GM12878 (cell line): Measurements from ENCODE around the gene CILP. TPM values are rescaled to one million over a fixed set of nuclear protein-coding genes. Genes with fewer than 3 reads are reported as not detected.

ENCODE experiments used
- ATAC-seq: fragments of 200-7000 bp; cut with Tn5 transposase; 3 replicates; pipeline ENCODE4 v1.9.1; 2020; ENCODE audit warnings: mild to moderate bottlenecking, moderate library complexity
- BruUV-seq: library from RNA; stranded (reverse); fragments of 400-500 nt; replicated peaks from 2 replicates; lab custom pipeline; 2021; lab: Mats Ljungman, UMichigan
- CTCF ChIA-PET: fragments of 300-600 bp; sonication (Branson Sonifier 250); formaldehyde crosslinking; extraction: SDS; loops from one replicate; lab custom pipeline; 2021; ENCODE audit warnings: inconsistent platforms; lab: Yijun Ruan, JAX
- POLR2A ChIA-PET: fragments of 350-600 bp; formaldehyde crosslinking; extraction: SDS; loops from one replicate; lab custom pipeline; 2021; ENCODE audit warnings: inconsistent platforms; lab: Charles Lee
- RAD21 ChIA-PET: fragments of 300-600 bp; sonication (Branson Sonifier 250); formaldehyde crosslinking; loops from one replicate; lab custom pipeline; 2023; ENCODE audit warnings: antibody characterized with exemption; ENCODE audit not compliant: unreplicated experiment; lab: Charles Lee
- SMC1A ChIA-PET: fragments of 300-600 bp; sonication (Branson Sonifier 250); formaldehyde crosslinking; loops from one replicate; lab custom pipeline; 2023; ENCODE audit not compliant: unreplicated experiment, uncharacterized antibody; lab: Charles Lee
- DNase-seq: peaks from one replicate; pipeline ENCODE4 v3.0.0-alpha.2; 2011; ENCODE audit warnings: low read depth, low spot score
- FAIRE-seq: peaks from 3 replicates; lab custom pipeline; 2011; peaks lifted over from hg19 to GRCh38; lab: Jason Lieb, UNC
- H2AFZ ChIP-seq: 2 replicates; pipeline ENCODE4 v1.6.0; 2011; ENCODE audit warnings: low read depth, low read length, control low read depth; ENCODE audit not compliant: control insufficient read depth
- H3K27ac ChIP-seq: 2 replicates; pipeline ENCODE4 v1.5.1; 2011; ENCODE audit warnings: control low read depth; ENCODE audit not compliant: control insufficient read depth, insufficient read depth
- H3K27me3 ChIP-seq, 2 experiments: replicated peaks in 1 of 2; 2 replicates each; pipeline versions ENCODE4 v1.6.0 to v1.6.1; 2011; ENCODE audit warnings: low read length in 1 of 2; ENCODE audit not compliant: control insufficient read depth in 2 of 2, insufficient read depth in 2 of 2
- H3K36me3 ChIP-seq, 2 experiments: 2 replicates each; pipeline ENCODE4 v1.5.1; 2011; ENCODE audit warnings: low read length in 1 of 2; ENCODE audit not compliant: control insufficient read depth in 2 of 2, insufficient read depth in 2 of 2
- H3K4me1 ChIP-seq: 2 replicates; pipeline ENCODE4 v1.6.1; 2011; ENCODE audit warnings: mild to moderate bottlenecking, low read length, moderate library complexity, mixed read lengths; ENCODE audit not compliant: control insufficient read depth, insufficient read depth
- H3K4me2 ChIP-seq: 2 replicates; pipeline ENCODE4 v1.6.0; 2011; ENCODE audit warnings: control low read depth; ENCODE audit not compliant: control insufficient read depth, insufficient read depth
- H3K4me3 ChIP-seq: fragments of 200-600 bp; sonication (generic); 2 replicates; pipeline ENCODE4 v1.5.1; 2016
- H3K79me2 ChIP-seq: 2 replicates; pipeline ENCODE4 v1.6.0; 2011; ENCODE audit warnings: low read length; ENCODE audit not compliant: control insufficient read depth, insufficient read depth
- H3K9ac ChIP-seq: 2 replicates; pipeline ENCODE4 v1.8.0; 2011; ENCODE audit warnings: low read length, control low read depth, mixed read lengths; ENCODE audit not compliant: control insufficient read depth, insufficient read depth
- H3K9me3 ChIP-seq: replicated peaks from 3 replicates; pipeline ENCODE4 v1.5.1; 2011; ENCODE audit warnings: mild to moderate bottlenecking, low read length; ENCODE audit not compliant: control insufficient read depth, insufficient read depth
- H4K20me1 ChIP-seq: 2 replicates; pipeline ENCODE4 v1.6.0; 2011; ENCODE audit not compliant: control insufficient read depth, insufficient read depth
- CHD2 ChIP-seq: IDR thresholded peaks from 2 replicates; pipeline ENCODE4 v1.6.1; 2011; ENCODE audit warnings: low read depth, low read length, improper control_type of control experiment, borderline replicate concordance
- EZH2 ChIP-seq: IDR thresholded peaks from 2 replicates; pipeline ENCODE4 v1.6.1; 2012; ENCODE audit warnings: low read depth, mild to moderate bottlenecking, control low read depth, inconsistent platforms, low read length, borderline replicate concordance; ENCODE audit not compliant: control insufficient read depth
- MYC ChIP-seq: IDR thresholded peaks from 2 replicates; pipeline ENCODE4 v1.6.1; 2011; ENCODE audit warnings: mild to moderate bottlenecking, low read length, moderate library complexity, inconsistent platforms; ENCODE audit not compliant: insufficient read depth, insufficient replicate concordance, insufficient read length, severe bottlenecking
- WGBS: methylation state at CpG from one replicate; pipeline ENCODE4 v1.1.6; 2016; ENCODE audit warnings: low lambda C conversion rate; ENCODE audit not compliant: insufficient replicate concordance, insufficient coverage; ENCODE audit errors: missing lambda C conversion rate; 5-methylcytosine and 5-hydroxymethylcytosine counted together
- in situ Hi-C: fragments of 300-500 bp; cut with MboI; formaldehyde crosslinking; loops from 9 replicates; pipeline ENCODE4 v1.14.3; 2018; ENCODE audit warnings: mixed read lengths
- intact Hi-C: fragments of 100-400 bp; cut with micrococcal nuclease; formaldehyde crosslinking; loops from one replicate; pipeline ENCODE4 v1.14.2; 2022; ENCODE audit not compliant: unreplicated experiment
- polyA plus RNA-seq, 11 experiments: library from polyadenylated mRNA; depleted of rRNA in 4 of 11; unstranded in 6 of 11; stranded (reverse) in 5 of 11; fragments of >200 nt; fragmentation: Nextera tagmentation in 4 of 11; fragmentation: Illumina TruSeq in 1 of 11; extraction: Ambion mirVana in 4 of 11; extraction: Trizol in 1 of 11; gene quantifications; 1 replicate in 1 of 11; 2 replicates in 10 of 11; pipeline versions ENCODE4 v1.2.1 to v1.2.3, GENCODE V29; 2011 to 2016; ENCODE audit warnings: inconsistent platforms in 2 of 11, missing spikeins in 2 of 11, low read depth in 1 of 11
- small RNA-seq: library from RNA; depleted of rRNA; stranded (forward); fragments of <200 nt; gene quantifications from one replicate; pipeline ENCODE3, GENCODE V24; 2014
- total RNA-seq, 4 experiments: library from RNA; depleted of rRNA in 3 of 4; stranded (reverse); fragments of >200 nt in 3 of 4; fragmentation: Illumina TruSeq in 1 of 4; extraction: Trizol in 1 of 4; gene quantifications; 2 replicates each; pipeline versions ENCODE4 v1.2.1 to v1.2.3, GENCODE V29; 2013 to 2021
- TF ChIP-seq, protein P1 (sequence below): fragments of 150-350 bp; IDR thresholded peaks from 2 replicates; pipeline ENCODE4 v1.6.1; 2014; ENCODE audit warnings: mild to moderate bottlenecking, low read depth, low read length

Gene CILP
- total and polyA plus RNA-seq, 10 of the 15 experiments (the other 5 are each of a cell fraction or from before 2014, with no cell fraction given): 0.03 to 0.06 (median 0.04) TPM; not detected in 4

DNA sequence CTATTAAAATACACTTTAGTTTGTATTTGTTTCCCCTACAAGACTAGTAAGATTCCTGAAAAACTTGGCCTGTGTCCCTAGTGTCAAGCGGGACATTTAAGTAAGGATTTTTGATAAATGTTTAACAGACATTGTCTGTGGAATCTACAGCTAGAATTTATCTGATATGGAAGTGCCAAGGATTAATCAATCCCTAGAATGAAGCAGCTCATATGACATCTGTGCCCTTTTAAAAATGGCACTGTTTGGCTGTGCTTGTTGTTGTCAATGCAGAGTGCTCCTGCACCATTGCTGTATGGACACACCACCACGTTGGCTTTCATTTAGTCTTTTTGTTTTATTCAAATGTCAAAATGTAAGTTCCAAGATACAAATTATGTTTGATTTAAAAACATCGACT lies 63.4 kb downstream of the CILP start:
- Histone ChIP-seq H3K4me3 (no peak overlapping the region), H2AFZ (no peak overlapping the region), H3K9me3 (no peaks in the 10 kb centered on the region), H3K79me2 (no peaks in the 10 kb centered on the region), H3K4me1 (no peaks in the 10 kb centered on the region), H3K27ac (no peak overlapping the region), H3K36me3 (peaks cover 0 to 4% of the 10 kb centered on the region in 2 experiments; a peak in 3 of 4 replicates), H3K4me2 (no peak overlapping the region), H3K9ac (no peak overlapping the region), H3K27me3 (no peaks in the 10 kb centered on the region), H4K20me1 (no peaks in the 10 kb centered on the region)
- ChIA-PET SMC1A (no interaction called here), RAD21 (interaction anchor here (0.6 kb wide), 1 partner anchor 48 kb away, joined by 4 read pairs; no protein-coding TSS in a partner anchor), POLR2A (interaction anchor here (1.3 kb wide), 1 partner anchor 14 kb away, joined by 3 read pairs; the partner anchor contains the start of gene PDCD7), CTCF (interaction anchor here (0.7 kb wide), 1 partner anchor 121 kb away, joined by 3 read pairs; no protein-coding TSS in a partner anchor)
- TF ChIP-seq CHD2: no peak
- TF ChIP-seq, protein P1, sequence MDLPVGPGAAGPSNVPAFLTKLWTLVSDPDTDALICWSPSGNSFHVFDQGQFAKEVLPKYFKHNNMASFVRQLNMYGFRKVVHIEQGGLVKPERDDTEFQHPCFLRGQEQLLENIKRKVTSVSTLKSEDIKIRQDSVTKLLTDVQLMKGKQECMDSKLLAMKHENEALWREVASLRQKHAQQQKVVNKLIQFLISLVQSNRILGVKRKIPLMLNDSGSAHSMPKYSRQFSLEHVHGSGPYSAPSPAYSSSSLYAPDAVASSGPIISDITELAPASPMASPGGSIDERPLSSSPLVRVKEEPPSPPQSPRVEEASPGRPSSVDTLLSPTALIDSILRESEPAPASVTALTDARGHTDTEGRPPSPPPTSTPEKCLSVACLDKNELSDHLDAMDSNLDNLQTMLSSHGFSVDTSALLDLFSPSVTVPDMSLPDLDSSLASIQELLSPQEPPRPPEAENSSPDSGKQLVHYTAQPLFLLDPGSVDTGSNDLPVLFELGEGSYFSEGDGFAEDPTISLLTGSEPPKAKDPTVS: no peak
- intact Hi-C loops (no loop called here), in situ Hi-C loops (no loop called here)
- 96% methylated on average over 3 of the region's 3 CpGs for WGBS
- DNase-seq (no peak), ATAC-seq (no peak), FAIRE-seq (no peak)
- no TSS peak for BruUV-seq

DNA sequence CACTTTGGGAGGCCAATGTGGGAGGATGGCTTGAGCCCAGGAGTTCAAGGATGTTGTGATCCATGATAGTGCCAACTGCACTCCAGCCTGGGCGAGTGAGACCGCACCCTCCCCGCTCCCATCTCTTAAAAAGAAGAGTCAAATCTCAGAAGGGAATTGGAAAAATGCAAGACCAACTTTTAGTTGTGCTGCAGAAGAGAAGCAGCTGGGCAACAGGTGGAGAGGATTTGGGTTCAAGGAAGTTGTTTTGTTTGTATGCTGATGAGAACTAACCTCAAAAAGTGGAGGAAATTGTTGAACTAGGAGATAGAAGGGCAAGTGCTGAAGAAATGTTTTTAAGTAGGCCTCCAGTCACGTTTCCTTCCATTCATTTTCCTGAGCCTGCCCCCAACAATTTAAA lies 64.8 kb downstream of the CILP start:
- WGBS: 82% methylated on average over 4 of the region's 4 CpGs
- Histone ChIP-seq H3K4me2 (no peak overlapping the region), H3K4me3 (no peak overlapping the region), H3K9ac (no peak overlapping the region), H2AFZ (no peak overlapping the region), H3K36me3 (peaks cover 0 to 2% of the 10 kb centered on the region in 2 experiments; a peak in 2 of 4 replicates), H3K27ac (no peak overlapping the region), H3K79me2 (no peaks in the 10 kb centered on the region), H3K27me3 (no peaks in the 10 kb centered on the region), H4K20me1 (no peaks in the 10 kb centered on the region), H3K4me1 (no peaks in the 10 kb centered on the region), H3K9me3 (no peaks in the 10 kb centered on the region)
- POLR2A ChIA-PET: no interaction called here
- no peak for ATAC-seq
- in situ Hi-C loops: no loop called here
- SMC1A ChIA-PET: no interaction called here
- no peak for FAIRE-seq
- CTCF ChIA-PET: no interaction called here
- DNase-seq: no peak
- intact Hi-C loops: no loop called here
- RAD21 ChIA-PET: no interaction called here
- TF ChIP-seq MYC (no peak), EZH2 (no peak)
- no TSS peak for BruUV-seq

Small RNA genes lying within 50 kb of the gene (small RNA-seq; reads per million reads assigned to genes)
- gene AC068213.1 (not detected), gene RNU6-686P (not detected)

Other genes starting within 250 kb of the CILP start
Only the 7 nearest of the 13 such genes appear.
- gene KBTBD13, start 134.7 kb downstream of the CILP start, total RNA-seq (2014; rRNA removed): 0.06 TPM in 1 of 2 replicates, not detected in the other
- gene KBTBD13, start 134.7 kb downstream of the CILP start, total RNA-seq (2014; rRNA removed; fragmentation: Illumina TruSeq; extraction: Trizol): not detected in 2 replicates
- not detected in 2 replicates for gene KBTBD13, start 134.7 kb downstream of the CILP start, total RNA-seq (2021)
- gene KBTBD13, start 134.7 kb downstream of the CILP start, polyA plus RNA-seq (2011; rRNA removed): not detected in 2 replicates
- gene KBTBD13, start 134.7 kb downstream of the CILP start, polyA plus RNA-seq (2014; fragmentation: Illumina TruSeq; extraction: Trizol): not detected in 2 replicates
- not detected for gene KBTBD13, start 134.7 kb downstream of the CILP start, polyA plus RNA-seq (2014; fragmentation: Nextera tagmentation; extraction: Ambion mirVana)
- gene KBTBD13, start 134.7 kb downstream of the CILP start, polyA plus RNA-seq (2014; rRNA removed): 0.04 TPM in 1 of 2 replicates, not detected in the other
- not detected for gene KBTBD13, start 134.7 kb downstream of the CILP start, polyA plus RNA-seq (2016; fragmentation: Nextera tagmentation; extraction: Ambion mirVana)
- 1.6 and 1.8 TPM in 2 replicates for gene UBAP1L, start 96.3 kb downstream of the CILP start, total RNA-seq (2014; rRNA removed)
- gene UBAP1L, start 96.3 kb downstream of the CILP start, total RNA-seq (2014; rRNA removed; fragmentation: Illumina TruSeq; extraction: Trizol): 1.3 and 1.4 TPM in 2 replicates
- 1.9 and 2.4 TPM in 2 replicates for gene UBAP1L, start 96.3 kb downstream of the CILP start, total RNA-seq (2021)
- 0.86 and 1.0 TPM in 2 replicates for gene UBAP1L, start 96.3 kb downstream of the CILP start, polyA plus RNA-seq (2011; rRNA removed)
- gene UBAP1L, start 96.3 kb downstream of the CILP start, polyA plus RNA-seq (2014; fragmentation: Illumina TruSeq; extraction: Trizol): 0.97 and 1.2 TPM in 2 replicates
- gene UBAP1L, start 96.3 kb downstream of the CILP start, polyA plus RNA-seq (2014; fragmentation: Nextera tagmentation; extraction: Ambion mirVana): under 1 TPM; 0.03 to 0.09 TPM
- gene UBAP1L, start 96.3 kb downstream of the CILP start, polyA plus RNA-seq (2014; rRNA removed): 2.6 and 3.5 TPM in 2 replicates
- gene UBAP1L, start 96.3 kb downstream of the CILP start, polyA plus RNA-seq (2016; fragmentation: Nextera tagmentation; extraction: Ambion mirVana): under 1 TPM; 0.72 to 0.84 TPM
- gene PDCD7, start 77.7 kb downstream of the CILP start, total RNA-seq (2014; rRNA removed): 14.9 and 15.8 TPM in 2 replicates
- 12.4 and 12.6 TPM in 2 replicates for gene PDCD7, start 77.7 kb downstream of the CILP start, total RNA-seq (2014; rRNA removed; fragmentation: Illumina TruSeq; extraction: Trizol)
- 20.1 and 22.9 TPM in 2 replicates for gene PDCD7, start 77.7 kb downstream of the CILP start, total RNA-seq (2021)
- 22.8 and 24.3 TPM in 2 replicates for gene PDCD7, start 77.7 kb downstream of the CILP start, polyA plus RNA-seq (2011; rRNA removed)
- 24.2 and 26.0 TPM in 2 replicates for gene PDCD7, start 77.7 kb downstream of the CILP start, polyA plus RNA-seq (2014; fragmentation: Illumina TruSeq; extraction: Trizol)
- gene PDCD7, start 77.7 kb downstream of the CILP start, polyA plus RNA-seq (2014; fragmentation: Nextera tagmentation; extraction: Ambion mirVana): 10 to 100 TPM; 10.1 to 11.2 TPM
- gene PDCD7, start 77.7 kb downstream of the CILP start, polyA plus RNA-seq (2014; rRNA removed): 14.1 and 15.1 TPM in 2 replicates
- gene PDCD7, start 77.7 kb downstream of the CILP start, polyA plus RNA-seq (2016; fragmentation: Nextera tagmentation; extraction: Ambion mirVana): 1 to 10 TPM; 4.2 to 8.6 TPM
- 18.4 and 23.4 TPM in 2 replicates for gene CLPX, start 26.1 kb downstream of the CILP start, total RNA-seq (2014; rRNA removed)
- 41.9 and 44.4 TPM in 2 replicates for gene CLPX, start 26.1 kb downstream of the CILP start, total RNA-seq (2014; rRNA removed; fragmentation: Illumina TruSeq; extraction: Trizol)
- gene CLPX, start 26.1 kb downstream of the CILP start, total RNA-seq (2021): 46.7 and 49.5 TPM in 2 replicates
- 57.4 and 97.6 TPM in 2 replicates for gene CLPX, start 26.1 kb downstream of the CILP start, polyA plus RNA-seq (2011; rRNA removed)
- 42.1 and 48.7 TPM in 2 replicates for gene CLPX, start 26.1 kb downstream of the CILP start, polyA plus RNA-seq (2014; fragmentation: Illumina TruSeq; extraction: Trizol)
- gene CLPX, start 26.1 kb downstream of the CILP start, polyA plus RNA-seq (2014; fragmentation: Nextera tagmentation; extraction: Ambion mirVana): 10 to 100 TPM; 10.1 to 12.5 TPM
- 33.4 and 37.8 TPM in 2 replicates for gene CLPX, start 26.1 kb downstream of the CILP start, polyA plus RNA-seq (2014; rRNA removed)
- gene CLPX, start 26.1 kb downstream of the CILP start, polyA plus RNA-seq (2016; fragmentation: Nextera tagmentation; extraction: Ambion mirVana): 10 to 100 TPM; 20.0 to 24.8 TPM
- gene PARP16, start 75.4 kb upstream of the CILP start, total RNA-seq (2014; rRNA removed): 6.4 and 8.6 TPM in 2 replicates
- gene PARP16, start 75.4 kb upstream of the CILP start, total RNA-seq (2014; rRNA removed; fragmentation: Illumina TruSeq; extraction: Trizol): 7.6 and 8.4 TPM in 2 replicates
- 10.1 and 11.3 TPM in 2 replicates for gene PARP16, start 75.4 kb upstream of the CILP start, total RNA-seq (2021)
- gene PARP16, start 75.4 kb upstream of the CILP start, polyA plus RNA-seq (2011; rRNA removed): 9.8 and 10.1 TPM in 2 replicates
- gene PARP16, start 75.4 kb upstream of the CILP start, polyA plus RNA-seq (2014; fragmentation: Illumina TruSeq; extraction: Trizol): 11.9 and 13.0 TPM in 2 replicates
- 1 to 10 TPM; 4.9 to 7.6 TPM for gene PARP16, start 75.4 kb upstream of the CILP start, polyA plus RNA-seq (2014; fragmentation: Nextera tagmentation; extraction: Ambion mirVana)
- gene PARP16, start 75.4 kb upstream of the CILP start, polyA plus RNA-seq (2014; rRNA removed): 9.8 and 10.0 TPM in 2 replicates
- gene PARP16, start 75.4 kb upstream of the CILP start, polyA plus RNA-seq (2016; fragmentation: Nextera tagmentation; extraction: Ambion mirVana): 10 to 100 TPM; 13.9 to 15.7 TPM
- not detected in 2 replicates for gene RNU5A-1, start 84.6 kb upstream of the CILP start, total RNA-seq (2014; rRNA removed)
- not detected in 2 replicates for gene RNU5A-1, start 84.6 kb upstream of the CILP start, total RNA-seq (2014; rRNA removed; fragmentation: Illumina TruSeq; extraction: Trizol)
- gene RNU5A-1, start 84.6 kb upstream of the CILP start, total RNA-seq (2021): not detected in 2 replicates
- not detected in 2 replicates for gene RNU5A-1, start 84.6 kb upstream of the CILP start, polyA plus RNA-seq (2011; rRNA removed)
- not detected in 2 replicates for gene RNU5A-1, start 84.6 kb upstream of the CILP start, polyA plus RNA-seq (2014; fragmentation: Illumina TruSeq; extraction: Trizol)
- not detected for gene RNU5A-1, start 84.6 kb upstream of the CILP start, polyA plus RNA-seq (2014; fragmentation: Nextera tagmentation; extraction: Ambion mirVana)
- gene RNU5A-1, start 84.6 kb upstream of the CILP start, polyA plus RNA-seq (2014; rRNA removed): not detected in 2 replicates
- not detected for gene RNU5A-1, start 84.6 kb upstream of the CILP start, polyA plus RNA-seq (2016; fragmentation: Nextera tagmentation; extraction: Ambion mirVana)
- gene RNU5B-1, start 93.2 kb upstream of the CILP start, total RNA-seq (2014; rRNA removed): not detected in 2 replicates
- not detected in 2 replicates for gene RNU5B-1, start 93.2 kb upstream of the CILP start, total RNA-seq (2014; rRNA removed; fragmentation: Illumina TruSeq; extraction: Trizol)
- gene RNU5B-1, start 93.2 kb upstream of the CILP start, total RNA-seq (2021): 14.3 and 19.1 TPM in 2 replicates
- gene RNU5B-1, start 93.2 kb upstream of the CILP start, polyA plus RNA-seq (2011; rRNA removed): not detected in 2 replicates
- gene RNU5B-1, start 93.2 kb upstream of the CILP start, polyA plus RNA-seq (2014; fragmentation: Illumina TruSeq; extraction: Trizol): not detected in 2 replicates
- gene RNU5B-1, start 93.2 kb upstream of the CILP start, polyA plus RNA-seq (2014; fragmentation: Nextera tagmentation; extraction: Ambion mirVana): not detected
- not detected in 2 replicates for gene RNU5B-1, start 93.2 kb upstream of the CILP start, polyA plus RNA-seq (2014; rRNA removed)
- gene RNU5B-1, start 93.2 kb upstream of the CILP start, polyA plus RNA-seq (2016; fragmentation: Nextera tagmentation; extraction: Ambion mirVana): not detected